ENCODE results near the gene POGLUT2.

Gene POGLUT2

DNA sequence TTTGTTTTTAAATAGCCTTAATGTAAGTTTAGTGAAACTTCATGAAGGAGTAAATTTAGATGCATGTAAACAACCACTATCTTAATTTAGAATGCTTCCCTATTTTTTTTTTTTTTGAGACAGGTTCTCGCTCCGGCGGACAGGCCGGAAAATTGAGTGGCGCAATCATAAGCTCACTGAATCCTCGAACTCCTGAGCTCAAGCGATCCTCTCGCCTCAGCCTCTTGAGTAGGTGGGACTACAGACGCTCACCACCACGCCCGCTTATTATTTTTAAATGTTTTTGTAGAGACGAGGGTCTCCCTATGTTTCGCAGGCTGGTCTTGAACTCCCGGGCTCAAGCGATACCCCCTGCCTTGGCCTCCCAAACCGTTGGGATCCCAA, 26.7 kb downstream of the POGLUT2 start:
- no peak for DNase-seq
- intact Hi-C loops (cut with DNase I): loop anchor here (2.0 kb wide), 2 partner anchors 75 to 179 kb away; partner anchors contain the start of gene ERCC5

DNA sequence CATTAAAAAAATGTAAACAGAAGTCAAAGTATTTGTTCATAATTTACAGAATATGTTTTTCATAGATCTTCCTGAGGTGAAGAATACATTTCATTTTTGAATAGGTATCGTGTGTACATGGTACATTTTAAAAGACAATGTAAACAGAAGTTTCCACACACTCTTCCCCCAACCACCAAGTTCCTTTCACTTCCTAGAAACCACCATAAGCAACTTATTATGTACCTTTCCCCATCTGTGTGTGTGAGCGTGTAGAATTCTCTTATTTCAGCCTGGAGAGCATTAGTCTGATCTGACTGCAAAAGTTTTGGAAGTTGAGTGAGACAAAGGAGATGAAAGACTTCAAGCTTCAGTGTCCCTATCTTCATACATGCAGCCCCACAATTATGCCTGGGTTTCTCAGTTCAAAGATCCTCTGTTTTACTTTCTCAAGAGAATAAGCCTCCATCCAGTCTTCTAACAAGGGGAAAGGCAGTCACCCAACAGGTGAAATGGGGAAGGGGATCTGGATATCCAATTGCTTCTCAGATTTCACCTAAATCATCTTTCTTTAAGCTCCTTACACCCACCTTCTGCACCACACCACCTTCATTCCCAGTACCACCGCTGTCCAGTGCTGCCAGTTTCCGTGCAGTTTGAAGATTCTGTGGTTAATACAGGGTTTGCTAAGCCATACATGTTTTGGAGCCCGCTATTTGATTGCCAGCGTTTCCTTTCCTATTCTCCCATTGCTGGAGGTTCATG, 27.3 kb downstream of the POGLUT2 start:
- intact Hi-C loops (cut with DNase I): loop anchor here (2.0 kb wide), 2 partner anchors 75 to 179 kb away; partner anchors contain the start of gene ERCC5
- no peak for DNase-seq

DNA sequence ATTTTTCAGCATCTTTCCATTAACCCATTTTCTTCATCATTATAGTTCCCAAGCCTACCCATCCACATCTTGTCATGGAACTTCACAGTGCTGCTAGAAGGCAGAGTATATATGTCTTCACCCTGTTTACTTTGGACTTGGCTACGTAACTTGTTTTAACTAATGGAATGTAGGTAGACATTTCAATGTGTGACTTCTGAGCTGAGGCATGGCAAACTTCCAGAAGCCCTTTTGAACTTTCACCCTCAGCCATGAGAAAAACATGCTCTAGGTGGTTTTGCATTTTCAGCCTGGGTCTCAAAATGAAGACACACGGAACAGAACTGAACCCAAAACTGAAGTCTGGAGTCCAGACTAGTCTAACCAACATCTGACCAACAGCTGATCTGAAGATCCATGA, 28.3 kb downstream of the POGLUT2 start:
- intact Hi-C loops (cut with DNase I): no loop called here
- DNase-seq: no peak

DNA sequence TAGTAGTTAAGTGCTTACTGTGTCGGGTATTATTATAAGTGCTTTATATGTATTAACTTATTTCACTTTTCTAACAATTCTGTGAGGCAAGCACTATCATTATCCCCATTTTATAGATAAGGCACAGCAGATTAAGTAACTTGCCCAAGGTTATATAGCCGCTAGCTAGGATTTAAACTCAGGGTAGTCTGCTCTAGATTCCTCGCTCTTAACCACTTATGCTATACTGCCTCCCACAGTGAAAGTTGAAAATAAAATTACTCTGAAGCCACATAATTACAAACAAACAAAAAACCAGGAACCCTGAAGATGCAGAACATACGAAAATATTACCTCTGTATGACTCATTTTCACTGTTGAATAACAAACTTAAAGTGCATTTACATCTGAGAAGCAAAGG, 29.1 kb downstream of the POGLUT2 start:
- intact Hi-C loops (cut with DNase I): no loop called here
- no peak for DNase-seq

DNA sequence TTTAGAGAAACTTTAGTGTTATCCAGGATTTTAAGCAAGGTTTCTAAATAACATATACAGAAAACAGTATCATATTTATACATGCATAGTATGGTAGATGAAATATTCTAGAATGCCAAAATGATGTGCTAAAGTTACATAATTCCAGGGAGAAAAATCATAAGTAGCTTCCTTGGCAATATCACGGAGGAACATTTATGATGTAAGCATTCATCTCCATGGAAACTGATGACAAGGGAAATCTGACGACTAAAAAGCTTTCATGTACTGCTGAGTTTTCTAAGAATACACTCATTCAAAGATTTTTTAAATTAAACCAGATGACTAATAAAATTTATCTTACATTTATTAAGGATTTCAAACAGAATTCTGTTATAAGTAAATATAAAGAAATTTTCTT, 29.9 kb downstream of the POGLUT2 start:
- intact Hi-C loops (cut with DNase I): no loop called here
- no peak for DNase-seq

DNA sequence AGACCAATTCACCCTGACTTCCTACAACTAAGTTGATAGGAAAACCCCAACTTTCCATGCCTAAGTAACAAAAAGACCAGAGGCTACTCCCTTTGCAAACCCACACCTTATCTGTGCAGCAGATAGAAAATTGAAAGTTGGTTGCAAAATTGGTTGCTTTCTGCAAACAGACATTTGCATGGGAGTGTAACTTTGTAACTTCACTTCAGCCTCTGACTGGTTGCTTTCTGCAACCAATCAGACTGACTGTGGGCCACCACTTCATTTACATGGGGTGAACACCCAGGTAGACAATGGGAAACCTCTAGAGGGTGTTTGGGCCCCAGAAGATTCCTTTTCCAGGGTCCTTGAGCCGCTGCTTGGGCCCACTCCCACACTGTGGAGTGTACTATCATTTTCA, 35.0 kb downstream of the POGLUT2 start:
- no peak for DNase-seq
- intact Hi-C loops (cut with DNase I): no loop called here

DNA sequence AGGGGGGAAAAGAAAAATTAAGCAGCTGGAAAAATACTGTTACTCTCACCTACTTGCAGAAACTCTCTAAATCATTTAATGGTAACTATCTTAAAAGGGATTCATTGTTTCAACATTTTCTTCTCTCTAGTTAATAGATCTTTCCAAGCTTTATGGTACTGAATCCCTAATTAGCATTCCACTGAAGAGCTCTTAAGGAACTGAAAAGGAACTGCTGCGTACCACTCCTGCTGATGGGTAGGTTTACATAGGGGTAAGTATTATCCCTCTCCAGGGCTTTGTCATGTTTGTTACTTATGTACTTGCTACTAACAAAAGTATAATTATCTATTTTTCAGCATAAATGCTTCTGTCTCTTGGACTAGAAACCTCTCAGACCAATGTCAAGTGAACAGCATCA, 37.7 kb downstream of the POGLUT2 start:
- intact Hi-C loops (cut with DNase I): no loop called here
- DNase-seq: no peak

DNA sequence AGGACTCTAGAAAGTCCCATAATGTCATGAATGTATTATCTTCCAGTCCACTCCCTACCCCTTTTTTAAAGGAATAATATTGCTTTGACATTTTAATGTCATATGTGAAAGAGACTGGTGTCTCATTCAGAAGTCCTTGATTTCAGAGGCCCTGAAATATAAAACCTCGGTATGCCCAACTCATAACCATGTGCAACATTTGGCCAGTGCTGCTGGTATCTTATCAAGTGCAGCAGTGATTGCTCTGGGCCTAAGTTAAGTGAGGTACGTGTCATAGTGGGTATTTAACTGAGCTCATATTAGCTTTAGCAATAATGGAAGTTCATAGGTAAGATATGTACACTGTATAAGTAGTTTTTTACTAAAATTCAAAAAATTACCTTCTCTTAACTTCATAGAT, 39.9 kb downstream of the POGLUT2 start:
- intact Hi-C loops (cut with DNase I): no loop called here

DNA sequence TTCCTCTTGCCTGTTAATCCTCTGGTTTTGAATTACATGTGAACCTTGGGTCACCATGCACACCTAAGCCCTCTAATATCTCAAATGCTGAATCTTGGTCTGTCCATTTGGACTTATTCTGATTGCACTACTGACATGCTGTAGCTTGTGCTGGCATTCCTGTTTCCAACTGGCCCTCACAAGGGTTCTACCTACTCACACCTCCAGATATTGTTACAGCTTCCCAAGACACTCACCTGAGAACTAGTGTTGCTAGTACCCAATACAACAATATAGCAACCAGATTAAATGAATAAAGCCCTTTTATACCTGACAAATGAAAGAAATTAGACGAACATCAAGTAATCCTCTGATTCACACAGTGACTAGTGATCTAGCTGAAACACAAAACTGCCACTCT, 41.8 kb downstream of the POGLUT2 start:
- intact Hi-C loops (cut with DNase I): no loop called here
- DNase-seq: no peak

More for the DNA sequence above, 39.9 kb downstream of the POGLUT2 start:
- no peak for DNase-seq

DNA sequence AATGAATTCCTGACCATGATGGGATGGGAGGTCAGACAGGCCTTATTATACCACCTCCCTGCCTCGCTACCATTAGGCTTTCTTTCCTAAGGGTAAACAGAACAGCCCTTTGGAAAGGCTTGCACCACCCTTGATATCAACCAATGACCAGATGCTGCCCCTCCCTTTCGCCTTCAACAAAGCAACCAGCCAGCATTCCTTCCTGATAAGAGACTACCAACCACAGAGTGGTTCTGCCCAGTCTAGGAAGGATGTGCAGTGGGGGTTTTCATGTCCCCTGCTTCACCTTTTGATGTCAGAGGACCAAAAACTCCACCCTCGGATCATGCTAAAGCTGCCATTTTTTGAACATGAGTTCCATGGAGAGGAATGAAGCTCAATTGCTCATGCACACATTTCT, 46.9 kb downstream of the POGLUT2 start:
- intact Hi-C loops (cut with DNase I): no loop called here
- DNase-seq: no peak

DNA sequence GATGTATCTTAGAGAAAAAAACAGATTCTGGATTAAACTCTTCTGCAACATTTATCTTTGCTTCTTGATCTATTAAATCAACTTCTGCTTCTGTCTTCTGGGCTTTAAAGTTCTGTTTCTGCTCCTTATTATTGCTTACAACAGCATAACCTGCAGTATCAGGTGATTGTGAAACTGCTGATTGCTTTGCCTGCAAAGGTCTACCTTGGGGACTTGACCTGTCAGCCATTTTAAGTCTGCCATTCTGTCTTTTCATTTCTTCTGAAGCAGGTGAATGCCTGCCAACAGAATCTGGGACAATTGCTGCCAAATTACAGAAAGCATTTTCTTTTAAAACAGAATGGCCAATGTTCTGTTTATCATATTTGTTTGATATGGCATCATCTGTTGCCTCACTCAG, 56.3 kb downstream of the POGLUT2 start:
- intact Hi-C loops (cut with DNase I): no loop called here
- no peak for DNase-seq

DNA sequence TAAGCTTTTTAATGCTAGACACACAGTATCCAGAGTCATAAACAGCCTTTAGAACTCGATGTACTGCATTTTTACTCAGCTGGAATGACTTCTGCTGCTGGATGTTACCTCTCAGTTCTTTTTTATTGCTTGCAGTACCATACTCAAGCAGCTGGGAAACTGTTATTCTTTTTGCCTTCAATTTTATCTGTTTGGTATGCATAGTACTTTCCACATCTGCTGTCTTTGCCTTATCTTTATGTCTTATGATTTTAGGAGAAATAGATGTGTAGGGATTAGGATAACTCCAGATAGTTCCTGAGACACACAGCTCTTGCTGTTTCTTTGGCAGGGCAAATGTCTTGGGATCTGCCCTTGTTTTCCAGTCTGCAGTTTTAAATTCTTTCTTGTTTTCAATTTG, 56.7 kb downstream of the POGLUT2 start:
- intact Hi-C loops (cut with DNase I): no loop called here

More for the DNA sequence above, 56.7 kb downstream of the POGLUT2 start:
- DNase-seq: no peak

All from posterior cingulate gyrus (tissue), 11 donors.